DMS53 treated with DMSO at 0.1 percent for 48 hours (cell line): ENCODE measurements around the gene PCDHB4.
A peak's percentile ranks its signal among the peaks of the same experiment; 100 is the strongest.
"Not testable (repeated sequence)": the region's sequence is repeated elsewhere in the genome, so short reads cannot be mapped to it uniquely, and the experiment has no call there.

ENCODE experiments used
- DNase-seq: peaks from one replicate; lab custom pipeline; 2025; ENCODE audit not compliant: unreplicated experiment; lab: John Stamatoyannopoulos, UW

Gene PCDHB4

DNA sequence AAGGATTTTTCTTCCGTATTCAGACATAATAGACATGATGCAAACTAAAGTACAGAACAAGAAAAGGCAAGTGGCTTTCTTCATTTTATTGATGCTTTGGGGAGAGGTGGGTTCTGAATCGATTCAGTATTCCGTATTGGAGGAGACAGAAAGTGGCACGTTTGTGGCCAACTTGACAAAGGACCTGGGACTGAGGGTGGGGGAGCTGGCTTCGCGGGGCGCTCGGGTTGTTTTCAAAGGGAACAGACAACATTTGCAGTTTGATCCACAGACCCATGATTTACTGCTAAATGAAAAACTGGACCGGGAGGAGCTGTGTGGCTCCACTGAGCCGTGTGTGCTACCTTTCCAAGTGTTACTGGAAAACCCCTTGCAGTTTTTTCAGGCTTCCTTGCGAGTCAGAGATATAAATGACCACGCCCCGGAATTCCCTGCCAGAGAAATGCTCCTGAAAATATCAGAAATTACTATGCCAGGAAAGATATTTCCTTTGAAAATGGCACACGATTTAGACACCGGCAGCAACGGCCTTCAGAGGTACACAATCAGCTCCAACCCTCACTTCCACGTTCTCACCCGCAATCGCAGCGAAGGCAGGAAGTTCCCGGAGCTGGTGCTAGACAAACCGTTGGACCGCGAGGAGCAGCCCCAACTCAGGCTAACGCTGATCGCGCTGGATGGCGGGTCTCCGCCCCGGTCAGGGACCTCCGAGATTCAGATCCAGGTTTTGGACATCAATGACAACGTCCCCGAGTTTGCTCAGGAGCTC is 28.8 kb downstream of the PCDHB4 start:
- no peak for DNase-seq

DNA sequence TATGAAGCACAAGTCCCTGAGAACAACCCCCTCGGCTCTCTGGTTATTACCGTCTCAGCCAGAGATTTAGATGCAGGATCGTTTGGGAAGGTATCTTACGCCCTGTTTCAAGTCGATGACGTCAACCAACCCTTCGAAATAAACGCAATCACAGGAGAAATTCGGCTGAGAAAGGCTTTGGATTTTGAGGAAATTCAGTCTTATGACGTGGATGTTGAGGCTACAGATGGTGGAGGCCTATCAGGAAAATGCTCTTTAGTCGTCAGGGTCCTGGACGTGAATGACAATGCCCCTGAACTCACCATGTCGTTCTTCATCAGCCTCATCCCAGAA is 29.3 kb downstream of the PCDHB4 start:
- no peak for DNase-seq

- DNase-seq: not testable (repeated sequence)
Observed at GRCh38 chr5:141151632-141152031, 30.0 kb downstream of the PCDHB4 start.

GRCh38 chr5:141152096-141152495 is 30.5 kb downstream of the PCDHB4 start:
- not testable (repeated sequence) for DNase-seq

GRCh38 chr5:141155540-141156374 is 34.1 kb downstream of the PCDHB4 start:
- DNase-seq: no peak

GRCh38 chr5:141157356-141157755 is 35.7 kb downstream of the PCDHB4 start:
- not testable (repeated sequence) for DNase-seq

- DNase-seq: not testable (repeated sequence)
Observed at GRCh38 chr5:141157901-141158300, 36.3 kb downstream of the PCDHB4 start.

DNA sequence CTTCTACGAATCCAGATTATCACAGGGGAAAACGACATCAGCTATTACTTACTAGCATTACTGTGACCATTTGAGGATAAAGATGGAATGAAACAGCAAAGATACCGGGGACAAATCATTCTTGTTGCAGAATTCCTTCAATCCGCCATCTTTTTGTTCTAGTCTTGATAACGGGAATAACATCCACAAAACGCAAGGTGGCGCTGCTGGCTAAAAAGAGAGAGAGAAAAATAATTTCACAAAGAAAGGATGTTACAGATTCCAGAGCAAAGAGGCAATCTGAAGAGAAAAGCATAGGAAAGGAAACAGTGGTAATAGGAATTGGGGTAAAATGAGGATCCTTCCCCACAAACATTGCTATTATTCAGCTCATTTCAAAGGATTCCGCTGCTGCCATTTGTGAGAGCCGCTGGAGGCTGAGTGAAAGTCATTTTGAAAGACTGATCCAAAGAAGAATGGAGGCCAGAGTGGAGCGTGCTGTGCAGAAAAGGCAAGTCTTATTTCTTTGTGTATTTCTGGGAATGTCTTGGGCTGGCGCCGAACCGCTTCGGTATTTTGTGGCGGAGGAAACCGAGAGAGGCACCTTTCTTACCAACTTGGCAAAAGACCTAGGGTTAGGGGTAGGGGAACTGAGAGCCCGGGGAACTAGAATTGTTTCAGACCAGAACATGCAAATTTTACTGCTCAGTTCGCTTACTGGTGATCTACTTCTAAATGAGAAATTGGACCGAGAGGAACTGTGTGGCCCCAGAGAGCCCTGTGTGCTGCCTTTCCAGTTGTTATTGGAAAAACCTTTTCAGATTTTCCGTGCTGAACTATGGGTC is 51.0 kb downstream of the PCDHB4 start, which contains the start of gene PCDHB7:
TSS of gene PCDHB7 (plus strand) at position 264 of the 824 bp plus-strand sequence. CDS start at position 456, 192 bp downstream.
- DNase-seq: peak; percentile 30

DNA sequence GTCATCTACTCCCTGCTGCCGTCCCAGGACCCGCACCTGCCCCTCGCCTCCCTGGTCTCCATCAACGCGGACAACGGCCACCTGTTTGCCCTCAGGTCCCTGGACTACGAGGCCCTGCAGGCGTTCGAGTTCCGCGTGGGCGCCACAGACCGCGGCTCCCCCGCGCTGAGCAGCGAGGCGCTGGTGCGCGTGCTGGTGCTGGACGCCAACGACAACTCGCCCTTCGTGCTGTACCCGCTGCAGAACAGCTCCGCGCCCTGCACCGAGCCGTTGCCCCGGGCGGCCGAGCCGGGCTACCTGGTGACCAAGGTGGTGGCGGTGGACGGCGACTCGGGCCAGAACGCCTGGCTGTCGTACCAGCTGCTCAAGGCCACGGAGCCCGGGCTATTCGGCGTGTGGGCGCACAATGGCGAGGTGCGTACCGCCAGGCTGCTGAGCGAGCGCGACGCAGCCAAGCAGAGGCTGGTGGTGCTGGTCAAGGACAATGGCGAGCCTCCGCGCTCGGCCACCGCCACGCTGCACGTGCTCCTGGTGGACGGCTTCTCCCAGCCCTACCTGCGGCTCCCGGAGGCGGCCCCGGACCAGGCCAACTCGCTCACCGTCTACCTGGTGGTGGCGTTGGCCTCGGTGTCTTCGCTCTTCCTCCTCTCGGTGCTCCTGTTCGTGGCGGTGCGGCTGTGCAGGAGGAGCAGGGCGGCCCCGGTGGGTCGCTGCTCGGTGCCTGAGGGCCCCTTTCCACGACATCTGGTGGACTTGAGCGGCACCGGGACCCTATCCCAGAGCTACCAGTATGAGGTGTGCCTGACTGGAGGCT is 52.9 kb downstream of the PCDHB4 start:
- DNase-seq: not testable (repeated sequence)
